ENCODE results near the gene PRMT5. TPM values are rescaled to one million over a fixed set of nuclear protein-coding genes. Genes with fewer than 3 reads are reported as not detected.

PRMT5 gene
- total RNA-seq: 37.4 and 54.9 TPM in 2 replicates

GRCh38 chr14:22929104-22929960 lies at the start of gene PRMT5:
PRMT5 (minus strand) TSS chr14:22929376; CDS start chr14:22929361, 15 bp downstream.

GRCh38 chr14:22918804-22919600 lies 10.2 kb downstream of the PRMT5 start, which contains the start of gene RBM23:
RBM23 (minus strand) TSS chr14:22919149.

GRCh38 chr14:22883173-22883976 lies 45.8 kb downstream of the PRMT5 start, which contains the start of gene REM2:
REM2 (plus strand) TSS chr14:22883222; CDS start chr14:22883288, 66 bp downstream.

GRCh38 chr14:22871224-22872032 lies 57.7 kb downstream of the PRMT5 start, which contains the start of gene LRP10:
LRP10 (plus strand) TSS chr14:22871740; CDS start chr14:22872304, 564 bp downstream.

Other genes with a start within 250 kb of the PRMT5 start
- gene OXA1L, start 162.7 kb downstream of the PRMT5 start, total RNA-seq: 46.9 and 59.7 TPM in 2 replicates
- 6.2 and 6.9 TPM in 2 replicates for gene SLC7A7, start 113.9 kb downstream of the PRMT5 start, total RNA-seq
- gene MRPL52, start 99.5 kb downstream of the PRMT5 start, total RNA-seq: 33.3 and 63.5 TPM in 2 replicates
- 104 and 135 TPM in 2 replicates for gene MMP14, start 92.8 kb downstream of the PRMT5 start, total RNA-seq
- gene LRP10, start 57.6 kb downstream of the PRMT5 start, total RNA-seq: 46.9 and 80.0 TPM in 2 replicates
- gene REM2, start 46.2 kb downstream of the PRMT5 start, total RNA-seq: not detected in 2 replicates
- 32.5 and 86.7 TPM in 2 replicates for gene RBM23, start 10.2 kb downstream of the PRMT5 start, total RNA-seq
- gene HAUS4, start 27.7 kb upstream of the PRMT5 start, total RNA-seq: 29.3 and 57.6 TPM in 2 replicates
- 43.4 and 94.0 TPM in 2 replicates for gene AJUBA, start 53.2 kb upstream of the PRMT5 start, total RNA-seq
- 4.5 and 6.0 TPM in 2 replicates for gene C14orf93, start 80.8 kb upstream of the PRMT5 start, total RNA-seq
- 226 and 241 TPM in 2 replicates for gene PSMB5, start 105.5 kb upstream of the PRMT5 start, total RNA-seq
- not detected in 2 replicates for gene PSMB11, start 112.8 kb upstream of the PRMT5 start, total RNA-seq
- gene CDH24, start 128.1 kb upstream of the PRMT5 start, total RNA-seq: 8.7 and 10.9 TPM in 2 replicates
- gene ACIN1, start 165.8 kb upstream of the PRMT5 start, total RNA-seq: 48.9 and 102 TPM in 2 replicates
- 47.2 and 51.0 TPM in 2 replicates for gene C14orf119, start 166.1 kb upstream of the PRMT5 start, total RNA-seq
- not detected in 2 replicates for gene CIROP, start 175.6 kb upstream of the PRMT5 start, total RNA-seq
- not detected in 2 replicates for gene CEBPE, start 189.9 kb upstream of the PRMT5 start, total RNA-seq

Measured in bladder microvascular endothelial cell (primary cell).